ENCODE measurements around the gene BPI.

DNA sequence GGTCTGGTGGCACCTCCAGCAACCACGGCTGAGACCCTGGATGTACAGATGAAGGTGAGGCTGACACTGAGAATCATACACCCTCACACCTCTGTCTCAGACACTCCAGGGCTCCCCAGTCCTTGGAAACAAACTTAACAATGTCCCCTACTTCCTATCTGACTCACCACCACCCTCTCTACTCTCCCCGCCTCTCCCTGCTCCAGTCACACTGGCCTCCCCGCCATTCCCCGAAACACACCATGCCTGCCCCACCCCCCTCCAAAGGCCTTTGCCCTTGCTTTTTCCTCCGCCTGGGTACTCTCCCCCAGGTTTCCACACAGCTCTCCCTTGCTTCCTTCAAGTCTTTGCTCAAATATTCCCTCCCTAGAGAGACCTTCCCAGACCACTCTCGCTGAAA lies 16.3 kb downstream of the BPI start:
- TF ChIP-seq, protein P1, sequence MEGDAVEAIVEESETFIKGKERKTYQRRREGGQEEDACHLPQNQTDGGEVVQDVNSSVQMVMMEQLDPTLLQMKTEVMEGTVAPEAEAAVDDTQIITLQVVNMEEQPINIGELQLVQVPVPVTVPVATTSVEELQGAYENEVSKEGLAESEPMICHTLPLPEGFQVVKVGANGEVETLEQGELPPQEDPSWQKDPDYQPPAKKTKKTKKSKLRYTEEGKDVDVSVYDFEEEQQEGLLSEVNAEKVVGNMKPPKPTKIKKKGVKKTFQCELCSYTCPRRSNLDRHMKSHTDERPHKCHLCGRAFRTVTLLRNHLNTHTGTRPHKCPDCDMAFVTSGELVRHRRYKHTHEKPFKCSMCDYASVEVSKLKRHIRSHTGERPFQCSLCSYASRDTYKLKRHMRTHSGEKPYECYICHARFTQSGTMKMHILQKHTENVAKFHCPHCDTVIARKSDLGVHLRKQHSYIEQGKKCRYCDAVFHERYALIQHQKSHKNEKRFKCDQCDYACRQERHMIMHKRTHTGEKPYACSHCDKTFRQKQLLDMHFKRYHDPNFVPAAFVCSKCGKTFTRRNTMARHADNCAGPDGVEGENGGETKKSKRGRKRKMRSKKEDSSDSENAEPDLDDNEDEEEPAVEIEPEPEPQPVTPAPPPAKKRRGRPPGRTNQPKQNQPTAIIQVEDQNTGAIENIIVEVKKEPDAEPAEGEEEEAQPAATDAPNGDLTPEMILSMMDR (IDR thresholded peaks at IDR 0.05 in 4 of 5, conservative IDR thresholded peaks at IDR 0.05 in 1 of 5) = no peak
- TF ChIP-seq POLR2A (IDR thresholded peaks at IDR 0.05) = no peak

Data from gastrocnemius medialis (tissue), 4 donors.